Fibroblast of lung (primary cell): ENCODE measurements around the gene C1orf94. TPM values are rescaled to one million over a fixed set of nuclear protein-coding genes. Genes with fewer than 3 reads are reported as not detected.

Experiments used
- DNase-seq, 2 donors: peaks; one replicate each; pipeline versions ENCODE4 v3.0.0 to v3.0.0-alpha.2; 2010; ENCODE audit warnings: low read depth in 2 of 2
- H2AFZ ChIP-seq: 2 replicates; pipeline ENCODE4 v1.5.1; 2012; ENCODE audit warnings: low read length, control low read depth, inconsistent platforms
- H3K27ac ChIP-seq: 2 replicates; pipeline ENCODE4 v1.5.1; 2011; ENCODE audit warnings: low read length, control low read depth; ENCODE audit not compliant: insufficient read depth
- H3K27me3 ChIP-seq: 2 replicates; pipeline ENCODE4 v1.5.1; 2011; ENCODE audit warnings: mild to moderate bottlenecking, low read length; ENCODE audit not compliant: control insufficient read depth, insufficient read depth
- H3K36me3 ChIP-seq: 2 replicates; pipeline ENCODE4 v1.5.1; 2011; ENCODE audit warnings: low read length; ENCODE audit not compliant: control insufficient read depth, insufficient read depth
- H3K4me1 ChIP-seq: 2 replicates; pipeline ENCODE4 v1.5.1; 2011; ENCODE audit warnings: low read length; ENCODE audit not compliant: control insufficient read depth, insufficient read depth; ENCODE audit errors: extremely low read depth
- H3K4me2 ChIP-seq: 2 replicates; pipeline ENCODE4 v1.5.1; 2011; ENCODE audit warnings: low read length, control low read depth; ENCODE audit not compliant: insufficient read depth; ENCODE audit errors: extremely low read depth
- H3K4me3 ChIP-seq, 4 experiments: fragments of 200-600 bp in 1 of 4; sonication (generic) in 1 of 4; replicated peaks in 1 of 4; 2 replicates each; pipeline ENCODE4 v1.5.1; 2011 to 2016; ENCODE audit warnings: low read length in 4 of 4, low read depth in 3 of 4, mild to moderate bottlenecking in 3 of 4, control low read depth in 2 of 4, inconsistent platforms in 1 of 4, mixed read lengths in 1 of 4; ENCODE audit not compliant: insufficient read depth in 1 of 4; ENCODE audit errors: control extremely low read depth in 1 of 4
- H3K79me2 ChIP-seq: 2 replicates; pipeline ENCODE4 v1.5.1; 2012; ENCODE audit warnings: mild to moderate bottlenecking, low read length, inconsistent platforms; ENCODE audit not compliant: control insufficient read depth, insufficient read depth
- H3K9ac ChIP-seq: 2 replicates; pipeline ENCODE4 v1.5.1; 2011; ENCODE audit warnings: mild to moderate bottlenecking, low read length, control low read depth; ENCODE audit not compliant: insufficient read depth
- H3K9me3 ChIP-seq: 2 replicates; pipeline ENCODE4 v1.5.1; 2012; ENCODE audit warnings: low read depth, low read length; ENCODE audit not compliant: control insufficient read depth, insufficient read depth
- H4K20me1 ChIP-seq: 2 replicates; pipeline ENCODE4 v1.5.1; 2011; ENCODE audit warnings: low read length; ENCODE audit not compliant: control insufficient read depth, insufficient read depth; ENCODE audit errors: extremely low read depth
- EZH2 ChIP-seq: IDR thresholded peaks from 2 replicates; pipeline ENCODE4 v1.5.1; 2012; ENCODE audit warnings: low read length, control low read depth, mild to moderate bottlenecking; ENCODE audit errors: missing control alignments
- polyA plus RNA-seq, 2 donors: library from polyadenylated mRNA; depleted of rRNA in 1 of 2; stranded (reverse) in 1 of 2; unstranded in 1 of 2; fragments of >200 nt; gene quantifications; 2 replicates each; pipeline ENCODE4 v1.2.1, GENCODE V29; 2011 to 2012; ENCODE audit warnings: missing spikeins in 1 of 2
- total RNA-seq: library from RNA; depleted of rRNA; stranded (reverse); fragments of >200 nt; gene quantifications from 2 replicates; pipeline ENCODE4 v1.2.1, GENCODE V29; 2014
- TF ChIP-seq, protein P1 (sequence below), 2 donors: IDR thresholded peaks in 1 of 2; conservative IDR thresholded peaks in 1 of 2; 1 replicate in 1 of 2; 2 replicates in 1 of 2; pipeline ENCODE4 v1.5.1; 2011 to 2012; ENCODE audit warnings: low read length in 2 of 2, control low read depth in 1 of 2, inconsistent platforms in 1 of 2, low read depth in 1 of 2, mild to moderate bottlenecking in 1 of 2

C1orf94 gene
- total and polyA plus RNA-seq, 2 donors (not counting 1 experiment from before 2014, with no cell fraction given): under 0.01 to 0.02 TPM

DNA sequence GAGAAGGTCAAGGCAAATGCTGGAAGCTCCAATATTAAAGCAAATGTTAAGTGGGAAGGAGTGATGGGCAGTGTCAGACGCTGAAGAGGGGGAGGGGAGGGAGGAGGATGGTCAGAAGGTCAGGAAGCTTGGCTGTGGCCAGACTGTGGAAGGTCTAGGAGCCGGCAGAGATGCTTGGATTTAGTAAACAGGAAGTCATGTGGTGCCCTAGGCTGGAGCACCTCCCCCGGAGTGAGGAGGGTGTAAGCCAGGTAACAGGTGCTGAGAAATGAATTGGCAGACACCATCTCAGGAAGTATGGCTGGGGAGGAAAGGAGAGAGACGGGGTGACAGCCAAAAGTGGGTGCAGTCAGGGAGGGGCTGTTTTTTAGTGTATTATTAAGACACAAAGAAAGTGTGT is 29.4 kb upstream of the C1orf94 start:
- no peak for DNase-seq
- H3K36me3 ChIP-seq: no peaks in the 10 kb centered on the region
- TF ChIP-seq EZH2: no peak
- TF ChIP-seq, protein P1, sequence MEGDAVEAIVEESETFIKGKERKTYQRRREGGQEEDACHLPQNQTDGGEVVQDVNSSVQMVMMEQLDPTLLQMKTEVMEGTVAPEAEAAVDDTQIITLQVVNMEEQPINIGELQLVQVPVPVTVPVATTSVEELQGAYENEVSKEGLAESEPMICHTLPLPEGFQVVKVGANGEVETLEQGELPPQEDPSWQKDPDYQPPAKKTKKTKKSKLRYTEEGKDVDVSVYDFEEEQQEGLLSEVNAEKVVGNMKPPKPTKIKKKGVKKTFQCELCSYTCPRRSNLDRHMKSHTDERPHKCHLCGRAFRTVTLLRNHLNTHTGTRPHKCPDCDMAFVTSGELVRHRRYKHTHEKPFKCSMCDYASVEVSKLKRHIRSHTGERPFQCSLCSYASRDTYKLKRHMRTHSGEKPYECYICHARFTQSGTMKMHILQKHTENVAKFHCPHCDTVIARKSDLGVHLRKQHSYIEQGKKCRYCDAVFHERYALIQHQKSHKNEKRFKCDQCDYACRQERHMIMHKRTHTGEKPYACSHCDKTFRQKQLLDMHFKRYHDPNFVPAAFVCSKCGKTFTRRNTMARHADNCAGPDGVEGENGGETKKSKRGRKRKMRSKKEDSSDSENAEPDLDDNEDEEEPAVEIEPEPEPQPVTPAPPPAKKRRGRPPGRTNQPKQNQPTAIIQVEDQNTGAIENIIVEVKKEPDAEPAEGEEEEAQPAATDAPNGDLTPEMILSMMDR (conservative IDR thresholded peaks at IDR 0.05 in 1 of 2, IDR thresholded peaks at IDR 0.05 in 1 of 2; ENCODE audit: low read depth in 1 of 2, low read length in 2 of 2): no peak
- no peak overlapping the region for H3K4me3 ChIP-seq
- H3K27me3 ChIP-seq: no peaks in the 10 kb centered on the region
- H3K79me2 ChIP-seq: no peaks in the 10 kb centered on the region
- no peaks in the 10 kb centered on the region for H3K4me1 ChIP-seq
- no peak overlapping the region for H2AFZ ChIP-seq
- H3K9ac ChIP-seq: no peak overlapping the region
- no peaks in the 10 kb centered on the region for H4K20me1 ChIP-seq
- H3K9me3 ChIP-seq: no peaks in the 10 kb centered on the region
- no peak overlapping the region for H3K4me2 ChIP-seq
- no peak overlapping the region for H3K27ac ChIP-seq

DNA sequence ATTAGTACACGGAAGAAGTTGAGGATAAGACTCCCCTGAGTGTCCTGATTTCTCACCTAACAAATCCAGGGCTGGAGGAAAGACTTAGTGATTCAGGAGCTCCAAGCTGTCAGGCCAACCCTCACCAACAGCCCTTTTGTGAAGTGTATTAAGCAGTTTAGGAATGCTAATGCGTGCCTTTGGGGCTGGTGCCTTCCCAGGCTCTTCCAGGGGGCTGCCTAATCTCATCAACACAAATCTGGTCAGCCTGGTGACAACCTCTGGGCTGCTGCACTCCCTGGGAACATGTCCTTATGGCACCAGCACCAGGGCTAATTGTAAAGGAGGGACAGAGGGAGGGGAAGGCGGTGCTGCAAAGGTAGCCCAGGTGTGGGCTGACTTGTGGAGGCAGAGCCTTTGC is 27.2 kb upstream of the C1orf94 start:
- H3K79me2 ChIP-seq: no peaks in the 10 kb centered on the region
- no peak overlapping the region for H3K4me3 ChIP-seq

DNA sequence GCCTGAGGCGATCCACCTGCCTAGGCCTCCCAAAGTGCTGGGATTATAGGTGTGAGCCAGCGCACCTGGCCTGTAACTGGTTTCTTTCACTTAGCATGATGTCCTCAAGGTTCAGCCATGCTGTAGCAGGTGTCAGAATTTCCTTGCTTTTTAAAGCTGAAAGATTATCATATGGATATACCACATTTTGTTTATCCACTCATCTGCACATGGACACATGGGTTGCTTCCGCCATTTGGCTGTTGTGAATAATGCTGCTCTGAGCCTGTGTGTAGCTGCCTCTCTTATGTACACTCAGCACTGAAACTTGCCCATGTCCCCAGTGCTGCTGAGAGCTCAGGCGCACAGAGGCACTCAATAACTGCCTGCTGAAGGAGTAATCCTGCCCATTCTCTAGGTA is 23.5 kb upstream of the C1orf94 start:
- H3K27me3 ChIP-seq: no peaks in the 10 kb centered on the region
- H3K4me1 ChIP-seq: no peaks in the 10 kb centered on the region
- no peak for DNase-seq
- no peaks in the 10 kb centered on the region for H3K36me3 ChIP-seq
- TF ChIP-seq, protein P1 (conservative IDR thresholded peaks at IDR 0.05 in 1 of 2, IDR thresholded peaks at IDR 0.05 in 1 of 2; ENCODE audit: low read depth in 1 of 2, low read length in 2 of 2): no peak
- TF ChIP-seq EZH2: no peak
- no peaks in the 10 kb centered on the region for H3K9me3 ChIP-seq
- no peaks in the 10 kb centered on the region for H4K20me1 ChIP-seq
- H3K79me2 ChIP-seq: no peaks in the 10 kb centered on the region
- H2AFZ ChIP-seq: no peak overlapping the region
- no peak overlapping the region for H3K27ac ChIP-seq
- H3K4me2 ChIP-seq: no peak overlapping the region
- H3K4me3 ChIP-seq: no peak overlapping the region
- H3K9ac ChIP-seq: no peak overlapping the region

More for the DNA sequence above, 27.2 kb upstream of the C1orf94 start:
- no peaks in the 10 kb centered on the region for H3K27me3 ChIP-seq
- H3K4me2 ChIP-seq: no peak overlapping the region
- H3K36me3 ChIP-seq: no peaks in the 10 kb centered on the region
- no peak overlapping the region for H3K27ac ChIP-seq
- H4K20me1 ChIP-seq: no peaks in the 10 kb centered on the region
- H3K9ac ChIP-seq: no peak overlapping the region
- DNase-seq: no peak
- H3K4me1 ChIP-seq: no peaks in the 10 kb centered on the region
- TF ChIP-seq EZH2: no peak
- TF ChIP-seq, protein P1 (conservative IDR thresholded peaks at IDR 0.05 in 1 of 2, IDR thresholded peaks at IDR 0.05 in 1 of 2; ENCODE audit: low read depth in 1 of 2, low read length in 2 of 2): no peak
- H2AFZ ChIP-seq: no peak overlapping the region
- no peaks in the 10 kb centered on the region for H3K9me3 ChIP-seq
